Measurements from ENCODE around the gene PDZD4.

The PDZD4 gene

GRCh38 chrX:153780678-153781427 is 49.5 kb downstream of the PDZD4 start, which contains the start of gene SRPK3:
SRPK3 (plus strand) TSS chrX:153781041; CDS start chrX:153781087, 46 bp downstream.
- TF ChIP-seq JUND (IDR thresholded peaks at IDR 0.05; ENCODE audit: low read depth): no peak
- DNase-seq (ENCODE audit: low read depth in 1 of 2, low spot score in 1 of 2): no peak
- in situ Hi-C loops (cut with HindIII; ENCODE audit: low pct_unique_long_range_greater_than_20kb, low sequenced_read_pairs): no loop called here

- no peak for TF ChIP-seq JUND (IDR thresholded peaks at IDR 0.05; ENCODE audit: low read depth)
- in situ Hi-C loops (cut with HindIII; ENCODE audit: low pct_unique_long_range_greater_than_20kb, low sequenced_read_pairs): no loop called here
- DNase-seq (ENCODE audit: low read depth in 1 of 2, low spot score in 1 of 2): no peak
Measured at GRCh38 chrX:153779891-153780677, 50.3 kb downstream of the PDZD4 start.

- TF ChIP-seq JUND (IDR thresholded peaks at IDR 0.05; ENCODE audit: low read depth): no peak
- no peak for DNase-seq (ENCODE audit: low read depth in 1 of 2, low spot score in 1 of 2)
- in situ Hi-C loops (cut with HindIII; ENCODE audit: low pct_unique_long_range_greater_than_20kb, low sequenced_read_pairs): no loop called here
Measured at GRCh38 chrX:153778684-153779101, 51.7 kb downstream of the PDZD4 start.

GRCh38 chrX:153778181-153778580 is 52.2 kb downstream of the PDZD4 start:
- in situ Hi-C loops (cut with HindIII; ENCODE audit: low pct_unique_long_range_greater_than_20kb, low sequenced_read_pairs): no loop called here
- no peak for TF ChIP-seq JUND (IDR thresholded peaks at IDR 0.05; ENCODE audit: low read depth)
- no peak for DNase-seq (ENCODE audit: low read depth in 1 of 2, low spot score in 1 of 2)

GRCh38 chrX:153777261-153778090 is 52.9 kb downstream of the PDZD4 start:
- no peak for DNase-seq (ENCODE audit: low read depth in 1 of 2, low spot score in 1 of 2)
- TF ChIP-seq JUND (IDR thresholded peaks at IDR 0.05; ENCODE audit: low read depth): no peak
- in situ Hi-C loops (cut with HindIII; ENCODE audit: low pct_unique_long_range_greater_than_20kb, low sequenced_read_pairs): no loop called here

GRCh38 chrX:153776611-153777045 is 53.7 kb downstream of the PDZD4 start:
- no peak for TF ChIP-seq JUND (IDR thresholded peaks at IDR 0.05; ENCODE audit: low read depth)
- no peak for DNase-seq (ENCODE audit: low read depth in 1 of 2, low spot score in 1 of 2)
- in situ Hi-C loops (cut with HindIII; ENCODE audit: low pct_unique_long_range_greater_than_20kb, low sequenced_read_pairs): no loop called here

- TF ChIP-seq JUND (IDR thresholded peaks at IDR 0.05; ENCODE audit: low read depth): no peak
- DNase-seq (ENCODE audit: low read depth in 1 of 2, low spot score in 1 of 2): no peak
- in situ Hi-C loops (cut with HindIII; ENCODE audit: low pct_unique_long_range_greater_than_20kb, low sequenced_read_pairs): no loop called here
Measured at GRCh38 chrX:153776120-153776599, 54.2 kb downstream of the PDZD4 start.

GRCh38 chrX:153775293-153776119 is 54.8 kb downstream of the PDZD4 start:
- in situ Hi-C loops (cut with HindIII; ENCODE audit: low pct_unique_long_range_greater_than_20kb, low sequenced_read_pairs): no loop called here
- no peak for TF ChIP-seq JUND (IDR thresholded peaks at IDR 0.05; ENCODE audit: low read depth)
- DNase-seq (ENCODE audit: low read depth in 1 of 2, low spot score in 1 of 2): no peak

GRCh38 chrX:153774576-153775292 is 55.6 kb downstream of the PDZD4 start:
- TF ChIP-seq JUND (IDR thresholded peaks at IDR 0.05; ENCODE audit: low read depth): no peak
- in situ Hi-C loops (cut with HindIII; ENCODE audit: low pct_unique_long_range_greater_than_20kb, low sequenced_read_pairs): no loop called here
- no peak for DNase-seq (ENCODE audit: low read depth in 1 of 2, low spot score in 1 of 2)

GRCh38 chrX:153773741-153774575 is 56.4 kb downstream of the PDZD4 start:
- DNase-seq (ENCODE audit: low read depth in 1 of 2, low spot score in 1 of 2): no peak
- no peak for TF ChIP-seq JUND (IDR thresholded peaks at IDR 0.05; ENCODE audit: low read depth)
- in situ Hi-C loops (cut with HindIII; ENCODE audit: low pct_unique_long_range_greater_than_20kb, low sequenced_read_pairs): no loop called here

Data from T47D (cell line).